ENCODE results near the gene CSNK1D.

- TF ChIP-seq CTCF (IDR thresholded peaks at IDR 0.05) (no peak), POLR2A (IDR thresholded peaks at IDR 0.05) (no peak)
Measured at GRCh38 chr17:82232876-82233785, 40.4 kb downstream of the CSNK1D start.

Data from testis (tissue), 2 donors.